GM19328 (cell line): ENCODE data around the gene GRM2.
A peak's percentile ranks its signal among the peaks of the same experiment; 100 is the strongest.

ENCODE experiments used
- ATAC-seq: cut with Tn5 transposase; IDR thresholded peaks from one replicate; pipeline ENCODE4 v1.9.1; 2021; ENCODE audit warnings: mild to moderate bottlenecking, moderate library complexity; ENCODE audit not compliant: unreplicated experiment

The GRM2 gene

GRCh38 chr3:51680196-51680595, 26.7 kb upstream of the GRM2 start:
- no peak for ATAC-seq

GRCh38 chr3:51680663-51681230, 26.1 kb upstream of the GRM2 start:
- ATAC-seq: no peak

- ATAC-seq: no peak
Measured at GRCh38 chr3:51681453-51681852, 25.4 kb upstream of the GRM2 start.

- peak; percentile 85 for ATAC-seq
Measured at GRCh38 chr3:51682079-51682478, 24.8 kb upstream of the GRM2 start.

GRCh38 chr3:51682526-51682925, 24.3 kb upstream of the GRM2 start:
- no peak for ATAC-seq

GRCh38 chr3:51683566-51683965, 23.3 kb upstream of the GRM2 start:
- no peak for ATAC-seq

- ATAC-seq: no peak
Measured at GRCh38 chr3:51684971-51685751, 21.7 kb upstream of the GRM2 start.

- no peak for ATAC-seq
Measured at GRCh38 chr3:51686056-51686455, 20.8 kb upstream of the GRM2 start.

GRCh38 chr3:51686512-51687215, 20.2 kb upstream of the GRM2 start:
- no peak for ATAC-seq

GRCh38 chr3:51687431-51688205, 19.2 kb upstream of the GRM2 start:
- no peak for ATAC-seq

GRCh38 chr3:51688206-51688600, 18.7 kb upstream of the GRM2 start:
- no peak for ATAC-seq

GRCh38 chr3:51691021-51691420, 15.8 kb upstream of the GRM2 start:
- no peak for ATAC-seq

- no peak for ATAC-seq
Measured at GRCh38 chr3:51691949-51692348, 14.9 kb upstream of the GRM2 start.

- ATAC-seq: no peak
Measured at GRCh38 chr3:51692980-51693395, 13.9 kb upstream of the GRM2 start.

- ATAC-seq: no peak
Measured at GRCh38 chr3:51696954-51697353, 9.9 kb upstream of the GRM2 start.

GRCh38 chr3:51698209-51698608, 8.7 kb upstream of the GRM2 start:
- no peak for ATAC-seq

- ATAC-seq: no peak
Measured at GRCh38 chr3:51700403-51700802, 6.5 kb upstream of the GRM2 start.

GRCh38 chr3:51702156-51702555, 4.7 kb upstream of the GRM2 start:
- ATAC-seq: no peak

- ATAC-seq: no peak
Measured at GRCh38 chr3:51703068-51703760, 3.7 kb upstream of the GRM2 start.

- ATAC-seq: no peak
Measured at GRCh38 chr3:51703761-51704510, 2.9 kb upstream of the GRM2 start.
